K562 (cell line): ENCODE results near the gene ADIPOR2. TPM values are rescaled to one million over a fixed set of nuclear protein-coding genes. Genes with fewer than 3 reads are reported as not detected.
A peak's percentile ranks its signal among the peaks of the same experiment; 100 is the strongest.

Source experiments
- C11orf30 ChIP-seq: fragments of 450-650 bp; IDR thresholded peaks from 2 replicates; pipeline ENCODE4 v1.6.1; 2016; ENCODE audit warnings: low read depth, mild to moderate bottlenecking
- FIP1L1 ChIP-seq: fragments of 200-400 bp; formaldehyde crosslinking; IDR thresholded peaks from 2 replicates; pipeline ENCODE4 v1.6.1; 2018; ENCODE audit warnings: mild to moderate bottlenecking, low read depth, low read length; ENCODE audit not compliant: poor library complexity, severe bottlenecking
- JUN ChIP-seq, 2 experiments: sonication (generic) in 1 of 2; formaldehyde crosslinking in 1 of 2; IDR thresholded peaks; 2 replicates each; pipeline versions ENCODE4 v1.6.1 to v1.8.0; 2012 to 2022; ENCODE audit warnings: borderline replicate concordance in 2 of 2, mild to moderate bottlenecking in 2 of 2, improper control_type of control experiment in 1 of 2, low read depth in 1 of 2, low read length in 1 of 2, missing genetic modification reagents in 1 of 2
- L3MBTL2 ChIP-seq: fragments of 450-650 bp; IDR thresholded peaks from 2 replicates; pipeline ENCODE4 v1.6.1; 2016; ENCODE audit warnings: mild to moderate bottlenecking, moderate library complexity
- NFATC3 ChIP-seq: fragments of 450-650 bp; IDR thresholded peaks from 2 replicates; pipeline ENCODE4 v1.6.1; 2017; ENCODE audit warnings: mild to moderate bottlenecking
- NRF1 ChIP-seq, 2 experiments: fragments of 450-650 bp; IDR thresholded peaks in 1 of 2; conservative IDR thresholded peaks in 1 of 2; 2 replicates each; pipeline ENCODE4 v1.6.1; 2014; ENCODE audit warnings: mild to moderate bottlenecking in 2 of 2
- PATZ1 ChIP-seq: fragments of 250-450 bp; sonication (Bioruptor Pico); IDR thresholded peaks from 2 replicates; pipeline ENCODE4 v1.5.0; 2020; ENCODE audit warnings: mild to moderate bottlenecking, borderline replicate concordance
- PHTF2 ChIP-seq: fragments of 250-450 bp; sonication (Bioruptor Pico); IDR thresholded peaks from 2 replicates; pipeline ENCODE4 v1.5.0; 2021; ENCODE audit warnings: mild to moderate bottlenecking
- SMAD1 ChIP-seq: fragments of 150-350 bp; IDR thresholded peaks from 2 replicates; pipeline ENCODE4 v1.6.1; 2014; ENCODE audit warnings: low read length, low read depth; ENCODE audit not compliant: partially characterized antibody
- SMAD4 ChIP-seq: fragments of 250-450 bp; sonication (Bioruptor Pico); conservative IDR thresholded peaks from 2 replicates; pipeline ENCODE4 v1.8.0; 2021; ENCODE audit warnings: inconsistent platforms, mild to moderate bottlenecking, moderate library complexity
- TAL1 ChIP-seq: fragments of 450-650 bp; IDR thresholded peaks from 2 replicates; pipeline ENCODE4 v1.6.1; 2016; ENCODE audit warnings: mild to moderate bottlenecking
- TSHZ1 ChIP-seq: fragments of 250-450 bp; sonication (Bioruptor Pico); IDR thresholded peaks from 2 replicates; pipeline ENCODE4 v1.4.0; 2020; ENCODE audit warnings: mild to moderate bottlenecking, moderate library complexity
- ZBTB17 ChIP-seq: fragments of 450-650 bp; formaldehyde crosslinking; IDR thresholded peaks from 2 replicates; pipeline ENCODE4 v1.4.0; 2020; ENCODE audit warnings: mild to moderate bottlenecking
- ZNF239 ChIP-seq: fragments of 250-450 bp; sonication (Bioruptor Pico); IDR thresholded peaks from 2 replicates; pipeline ENCODE4 v1.4.0; 2020; ENCODE audit warnings: mild to moderate bottlenecking
- ZNF354B ChIP-seq: fragments of 250-450 bp; sonication (Bioruptor Pico); IDR thresholded peaks from 2 replicates; pipeline ENCODE4 v1.4.0; 2020
- ZSCAN29 ChIP-seq: fragments of 450-650 bp; IDR thresholded peaks from 2 replicates; pipeline ENCODE4 v1.6.1; 2017
- polyA plus RNA-seq, 8 experiments: library from polyadenylated mRNA; depleted of rRNA in 4 of 8; stranded (reverse) in 5 of 8; unstranded in 3 of 8; fragments of >200 nt; fragmentation: Nextera tagmentation in 2 of 8; fragmentation: Illumina TruSeq in 1 of 8; extraction: Ambion mirVana in 2 of 8; extraction: Trizol in 1 of 8; gene quantifications; 2 replicates each; pipeline versions ENCODE4 v1.2.1 to v1.2.3, GENCODE V29; 2011 to 2014; ENCODE audit warnings: inconsistent platforms in 1 of 8, missing spikeins in 1 of 8
- total RNA-seq, 7 experiments: library from RNA; depleted of rRNA in 6 of 7; stranded (reverse); fragments of >200 nt in 6 of 7; fragmentation: Illumina TruSeq in 2 of 7; extraction: Trizol in 2 of 7; gene quantifications; 2 replicates each; pipeline versions ENCODE4 v1.2.1 to v1.2.3, GENCODE V29; 2011 to 2021; ENCODE audit warnings: low replicate concordance in 1 of 7
- TF ChIP-seq, protein P1 (sequence below): fragments of 250-450 bp; sonication (Bioruptor Pico); IDR thresholded peaks from 2 replicates; pipeline ENCODE4 v1.4.0; 2020; ENCODE audit warnings: mild to moderate bottlenecking
- TF ChIP-seq, protein P2 (sequence below): fragments of 450-650 bp; conservative IDR thresholded peaks from 2 replicates; pipeline ENCODE4 v1.6.1; 2016; ENCODE audit warnings: missing genetic modification characterization, low read depth, mild to moderate bottlenecking, control low read depth, missing compliant biosample characterization

Gene ADIPOR2
- total and polyA plus RNA-seq, 9 of the 15 experiments (the other 6 are each of a cell fraction or from before 2014, with no cell fraction given): 10.9 to 63.5 (median 46.0) TPM

DNA sequence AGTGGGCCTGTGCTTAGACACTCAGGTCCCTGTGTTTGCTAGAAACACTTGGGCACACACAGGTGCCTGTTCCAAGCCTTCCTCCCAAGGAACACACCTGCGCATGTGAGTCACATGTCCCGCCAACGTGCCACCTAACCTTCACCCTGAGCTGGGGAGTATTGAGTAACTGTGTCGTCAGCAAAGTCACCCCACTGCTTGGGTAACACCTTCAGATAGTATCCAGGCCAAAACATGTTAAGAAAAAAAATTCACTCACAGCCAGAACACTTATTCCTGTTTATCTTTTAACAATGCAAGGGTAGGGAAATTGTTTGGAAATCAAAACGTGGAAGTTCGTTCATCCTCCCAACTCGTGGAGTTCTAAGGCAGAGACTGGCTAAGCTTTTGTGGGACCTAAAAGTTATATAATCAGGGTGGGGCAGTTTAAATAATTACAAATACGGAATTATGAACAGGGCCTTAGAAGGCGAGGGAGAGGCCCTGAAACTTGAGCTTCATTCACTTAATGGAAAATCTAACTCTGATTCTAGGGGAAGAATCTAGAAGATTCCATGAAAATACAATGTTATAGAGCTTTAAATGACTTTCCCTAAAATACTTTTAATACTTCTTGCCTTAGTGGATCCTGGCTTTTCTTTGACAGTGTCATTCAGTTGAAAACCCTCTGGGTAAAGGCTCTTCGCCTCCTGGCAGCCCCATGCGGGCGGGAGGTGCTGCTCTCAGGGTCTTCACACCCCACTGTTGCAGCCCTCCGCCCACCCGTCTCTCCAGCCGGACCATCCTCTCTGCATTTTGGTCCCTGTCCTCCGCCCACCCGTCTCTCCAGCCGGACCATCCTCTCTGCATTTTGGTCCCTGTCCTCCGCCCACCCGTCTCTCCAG is 30.3 kb upstream of the ADIPOR2 start (continued):
- 0 out of 2 replicates have a peak, but pooled peaks have one; percentile 19 for TF ChIP-seq L3MBTL2
- peak; percentile 9; the same call in 1 of the 2 replicates for TF ChIP-seq C11orf30
- TF ChIP-seq SMAD1: peak; percentile 24
- TF ChIP-seq ZBTB17 (CRISPR knock-in tag): no peak
- no peak for TF ChIP-seq TSHZ1 (CRISPR knock-in tag)
- TF ChIP-seq, protein P1, sequence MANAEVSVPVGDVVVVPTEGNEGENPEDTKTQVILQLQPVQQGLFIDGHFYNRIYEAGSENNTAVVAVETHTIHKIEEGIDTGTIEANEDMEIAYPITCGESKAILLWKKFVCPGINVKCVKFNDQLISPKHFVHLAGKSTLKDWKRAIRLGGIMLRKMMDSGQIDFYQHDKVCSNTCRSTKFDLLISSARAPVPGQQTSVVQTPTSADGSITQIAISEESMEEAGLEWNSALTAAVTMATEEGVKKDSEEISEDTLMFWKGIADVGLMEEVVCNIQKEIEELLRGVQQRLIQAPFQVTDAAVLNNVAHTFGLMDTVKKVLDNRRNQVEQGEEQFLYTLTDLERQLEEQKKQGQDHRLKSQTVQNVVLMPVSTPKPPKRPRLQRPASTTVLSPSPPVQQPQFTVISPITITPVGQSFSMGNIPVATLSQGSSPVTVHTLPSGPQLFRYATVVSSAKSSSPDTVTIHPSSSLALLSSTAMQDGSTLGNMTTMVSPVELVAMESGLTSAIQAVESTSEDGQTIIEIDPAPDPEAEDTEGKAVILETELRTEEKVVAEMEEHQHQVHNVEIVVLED (CRISPR knock-in tag): no peak
- TF ChIP-seq ZNF354B (CRISPR knock-in tag): no peak
- no peak for TF ChIP-seq FIP1L1
- no peak for TF ChIP-seq JUN (IDR thresholded peaks at IDR 0.05; ENCODE audit: borderline replicate concordance, low read depth, low read length)
- TF ChIP-seq JUN (CRISPR knock-in tag; IDR thresholded peaks at IDR 0.05; ENCODE audit: borderline replicate concordance): no peak
- no peak for TF ChIP-seq NFATC3
- no peak for TF ChIP-seq PHTF2 (CRISPR knock-in tag)
- TF ChIP-seq, protein P2, sequence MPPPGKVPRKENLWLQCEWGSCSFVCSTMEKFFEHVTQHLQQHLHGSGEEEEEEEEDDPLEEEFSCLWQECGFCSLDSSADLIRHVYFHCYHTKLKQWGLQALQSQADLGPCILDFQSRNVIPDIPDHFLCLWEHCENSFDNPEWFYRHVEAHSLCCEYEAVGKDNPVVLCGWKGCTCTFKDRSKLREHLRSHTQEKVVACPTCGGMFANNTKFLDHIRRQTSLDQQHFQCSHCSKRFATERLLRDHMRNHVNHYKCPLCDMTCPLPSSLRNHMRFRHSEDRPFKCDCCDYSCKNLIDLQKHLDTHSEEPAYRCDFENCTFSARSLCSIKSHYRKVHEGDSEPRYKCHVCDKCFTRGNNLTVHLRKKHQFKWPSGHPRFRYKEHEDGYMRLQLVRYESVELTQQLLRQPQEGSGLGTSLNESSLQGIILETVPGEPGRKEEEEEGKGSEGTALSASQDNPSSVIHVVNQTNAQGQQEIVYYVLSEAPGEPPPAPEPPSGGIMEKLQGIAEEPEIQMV: no peak
- 0 out of 4 replicates have a peak, but pooled peaks of 1 of the 2 experiments have one; percentile 22 for TF ChIP-seq NRF1 (conservative IDR thresholded peaks at IDR 0.05 in 1 of 2, IDR thresholded peaks at IDR 0.05 in 1 of 2)
- TF ChIP-seq ZSCAN29: no peak
- TF ChIP-seq PATZ1 (CRISPR knock-in tag): no peak
- no peak for TF ChIP-seq ZNF239 (CRISPR knock-in tag)
- TF ChIP-seq SMAD4 (CRISPR knock-in tag): peak; percentile 29; the same call in 1 of the 2 replicates
- no peak for TF ChIP-seq TAL1
